IPS-18a (cell line): ENCODE measurements around the gene GPR62.

ENCODE experiments used
- H3K27ac ChIP-seq: one replicate; pipeline ENCODE4 v1.5.1; 2013; ENCODE audit warnings: low read length
- H3K27me3 ChIP-seq: one replicate; pipeline ENCODE4 v1.6.1; 2013; ENCODE audit warnings: mild to moderate bottlenecking, low read length; ENCODE audit not compliant: control insufficient read depth, insufficient read depth
- H3K36me3 ChIP-seq: one replicate; pipeline ENCODE4 v1.6.1; 2013; ENCODE audit warnings: low read depth, low read length; ENCODE audit not compliant: control insufficient read depth
- H3K4me1 ChIP-seq: one replicate; pipeline ENCODE4 v1.6.1; 2013; ENCODE audit warnings: low read depth, low read length; ENCODE audit not compliant: control insufficient read depth
- H3K4me3 ChIP-seq: one replicate; pipeline ENCODE4 v1.5.1; 2013; ENCODE audit warnings: low read length
- H3K9ac ChIP-seq: one replicate; pipeline ENCODE4 v1.6.1; 2013; ENCODE audit warnings: mild to moderate bottlenecking, low read length, moderate library complexity
- H3K9me3 ChIP-seq: one replicate; pipeline ENCODE4 v1.6.1; 2013; ENCODE audit warnings: low read depth, low read length; ENCODE audit not compliant: control insufficient read depth

The GPR62 gene

GRCh38 chr3:51932471-51933370, 22.5 kb upstream of the GPR62 start:
- Histone ChIP-seq H3K27me3 (no peaks in the 10 kb centered on the region), H3K36me3 (peaks cover 47% of the 10 kb centered on the region), H3K27ac (no peak overlapping the region), H3K9me3 (no peaks in the 10 kb centered on the region), H3K4me3 (no peak overlapping the region), H3K9ac (no peak overlapping the region), H3K4me1 (no peaks in the 10 kb centered on the region)

GRCh38 chr3:51933471-51934138, 21.6 kb upstream of the GPR62 start:
- no peak overlapping the region for H3K4me3 ChIP-seq

GRCh38 chr3:51934139-51934850, 20.9 kb upstream of the GPR62 start:
- Histone ChIP-seq H3K4me3 (no peak overlapping the region), H3K27me3 (no peaks in the 10 kb centered on the region), H3K4me1 (no peaks in the 10 kb centered on the region), H3K36me3 (peaks cover 62% of the 10 kb centered on the region), H3K9ac (no peak overlapping the region), H3K9me3 (no peaks in the 10 kb centered on the region), H3K27ac (no peak overlapping the region)

More at GRCh38 chr3:51933471-51934138, 21.6 kb upstream of the GPR62 start:
- no peaks in the 10 kb centered on the region for H3K4me1 ChIP-seq
- no peak overlapping the region for H3K27ac ChIP-seq
- H3K9me3 ChIP-seq, result no peaks in the 10 kb centered on the region
- no peak overlapping the region for H3K9ac ChIP-seq
- peaks cover 56% of the 10 kb centered on the region for H3K36me3 ChIP-seq
- no peaks in the 10 kb centered on the region for H3K27me3 ChIP-seq

GRCh38 chr3:51934991-51935885, 19.9 kb upstream of the GPR62 start:
- H3K4me1 ChIP-seq, result no peaks in the 10 kb centered on the region
- H3K36me3 ChIP-seq, result peaks cover 63% of the 10 kb centered on the region
- H3K27ac ChIP-seq, result no peak overlapping the region
- H3K9me3 ChIP-seq, result no peaks in the 10 kb centered on the region
- no peaks in the 10 kb centered on the region for H3K27me3 ChIP-seq
- no peak overlapping the region for H3K9ac ChIP-seq
- no peak overlapping the region for H3K4me3 ChIP-seq

GRCh38 chr3:51935886-51936755, 19.1 kb upstream of the GPR62 start:
- Histone ChIP-seq H3K9ac (no peak overlapping the region), H3K27me3 (no peaks in the 10 kb centered on the region), H3K9me3 (no peaks in the 10 kb centered on the region), H3K36me3 (peaks cover 63% of the 10 kb centered on the region), H3K27ac (no peak overlapping the region), H3K4me1 (no peaks in the 10 kb centered on the region), H3K4me3 (no peak overlapping the region)

DNA sequence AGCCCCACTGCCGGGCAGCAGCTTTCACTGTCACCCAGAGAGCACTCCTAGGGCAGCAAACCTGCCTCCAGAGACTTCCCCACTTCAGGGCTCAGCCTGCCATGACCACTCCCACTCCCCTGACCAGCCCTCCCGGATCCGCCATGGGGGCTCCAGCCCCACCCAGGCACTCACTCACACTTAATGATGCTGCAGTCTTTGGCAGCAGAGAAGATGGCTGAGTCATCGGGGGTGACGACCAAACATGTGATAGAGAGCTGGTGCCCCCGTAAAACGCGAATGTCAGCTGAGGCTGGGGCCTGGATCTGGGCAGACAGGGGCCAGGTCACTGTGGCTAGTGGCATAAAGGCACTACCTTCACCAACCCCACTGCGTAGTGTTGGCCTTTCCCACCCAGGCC, 18.2 kb upstream of the GPR62 start:
- no peak overlapping the region for H3K4me3 ChIP-seq
- no peaks in the 10 kb centered on the region for H3K4me1 ChIP-seq
- no peaks in the 10 kb centered on the region for H3K27me3 ChIP-seq
- H3K36me3 ChIP-seq, result peaks cover 63% of the 10 kb centered on the region
- no peak overlapping the region for H3K27ac ChIP-seq
- H3K9me3 ChIP-seq, result no peaks in the 10 kb centered on the region
- no peak overlapping the region for H3K9ac ChIP-seq

- Histone ChIP-seq H3K27ac (no peak overlapping the region), H3K4me1 (peaks cover 5% of the 10 kb centered on the region), H3K27me3 (no peaks in the 10 kb centered on the region), H3K9me3 (no peaks in the 10 kb centered on the region), H3K36me3 (peaks cover 59% of the 10 kb centered on the region), H3K9ac (no peak overlapping the region), H3K4me3 (no peak overlapping the region)
Observed at GRCh38 chr3:51937611-51938450, 17.4 kb upstream of the GPR62 start.

GRCh38 chr3:51938780-51939425, 16.3 kb upstream of the GPR62 start:
- Histone ChIP-seq H3K27me3 (no peaks in the 10 kb centered on the region), H3K27ac (no peak overlapping the region), H3K9ac (no peak overlapping the region), H3K4me3 (no peak overlapping the region), H3K9me3 (no peaks in the 10 kb centered on the region), H3K4me1 (peaks cover 5% of the 10 kb centered on the region), H3K36me3 (peaks cover 52% of the 10 kb centered on the region)

GRCh38 chr3:51940648-51941462, 14.3 kb upstream of the GPR62 start:
- Histone ChIP-seq H3K27ac (no peak overlapping the region), H3K36me3 (peaks cover 34% of the 10 kb centered on the region), H3K27me3 (no peaks in the 10 kb centered on the region), H3K4me3 (peak overlapping the region; percentile 90), H3K9ac (peak overlapping the region; percentile 83), H3K9me3 (no peaks in the 10 kb centered on the region), H3K4me1 (peaks cover 5% of the 10 kb centered on the region)
